Stimulated activated CD8-positive, alpha-beta memory T cell treated with anti-CD3 and anti-CD28 coated beads, Interleukin-15, amount 100 ng/mL, for 4 hours (primary cell): ENCODE data around the gene RBM18.

Experiments used
- DNase-seq, 2 donors: peaks; one replicate each; pipeline ENCODE4 v3.0.0-alpha.2; 2020; ENCODE audit warnings: low read depth in 2 of 2

Gene RBM18

DNA sequence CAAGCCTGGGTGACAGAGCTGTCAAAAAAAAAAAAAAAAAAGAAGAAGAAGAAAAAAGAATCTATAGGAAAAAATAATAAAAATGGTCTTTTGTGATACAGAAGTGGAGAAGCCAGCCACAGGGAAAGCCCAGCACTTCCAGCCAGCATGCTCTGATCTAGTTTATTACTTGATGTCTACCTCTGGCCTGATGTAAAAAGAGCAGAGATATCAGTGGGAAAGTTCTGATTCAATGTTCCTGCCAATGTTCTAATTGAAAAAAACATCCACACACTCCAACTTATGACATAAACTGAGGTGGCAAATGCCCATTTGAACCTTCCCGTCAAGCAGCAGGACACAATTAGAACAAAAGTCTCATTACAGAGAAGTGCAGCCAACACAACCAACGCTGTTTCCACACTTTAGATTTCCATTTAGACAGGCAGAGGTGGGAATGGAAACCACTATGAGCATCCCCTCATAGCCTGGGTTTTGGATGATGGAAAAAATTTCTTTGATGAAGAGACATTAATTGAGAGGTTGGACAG lies 5.7 kb downstream of the RBM18 start:
- DNase-seq: no peak

GRCh38 chr9:122256206-122256605 lies 8.4 kb downstream of the RBM18 start:
- no peak for DNase-seq

DNA sequence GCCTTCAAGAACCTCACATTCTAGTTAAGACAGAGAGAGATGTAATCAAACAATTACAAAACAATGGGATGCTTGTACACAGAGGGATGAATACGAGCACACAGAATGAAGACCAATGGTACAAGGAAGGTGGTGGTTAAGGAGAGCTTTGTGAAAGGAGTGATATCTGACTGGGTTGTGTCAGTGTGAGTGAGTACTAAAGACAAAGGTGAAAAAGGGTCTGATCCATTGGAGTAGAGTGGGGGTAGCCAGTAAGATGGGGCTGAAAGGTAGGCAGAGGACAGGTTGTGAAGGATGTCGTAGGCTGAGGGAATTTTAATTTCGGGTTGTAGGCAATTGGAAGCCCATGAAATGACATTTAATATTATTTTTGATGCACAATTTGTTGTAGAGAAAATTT lies 9.9 kb downstream of the RBM18 start:
- no peak for DNase-seq

DNA sequence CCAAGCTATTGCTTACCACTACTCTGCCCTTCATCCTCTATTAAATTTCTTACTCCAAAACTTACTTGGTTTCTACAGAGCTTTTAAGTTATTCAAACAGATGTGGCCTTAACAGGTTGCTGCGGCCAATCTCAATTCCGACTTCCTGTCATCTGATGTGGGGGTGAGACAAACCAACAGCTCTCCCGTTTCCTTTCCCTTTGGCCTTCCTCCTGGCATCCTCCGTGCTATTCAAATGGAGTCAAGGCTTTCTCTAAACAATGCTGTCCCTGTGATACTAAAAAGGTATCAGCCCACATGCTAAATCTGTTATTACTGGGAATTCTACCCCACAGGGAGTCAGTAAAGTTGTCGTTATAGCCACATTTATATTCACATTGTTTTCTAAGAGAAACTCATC lies 11.8 kb downstream of the RBM18 start:
- no peak for DNase-seq

- no peak for DNase-seq
These were observed 13.3 kb downstream of the RBM18 start for GRCh38 chr9:122251351-122251750.

- no peak for DNase-seq
These were observed 16.2 kb downstream of the RBM18 start for GRCh38 chr9:122248448-122248865.

DNA sequence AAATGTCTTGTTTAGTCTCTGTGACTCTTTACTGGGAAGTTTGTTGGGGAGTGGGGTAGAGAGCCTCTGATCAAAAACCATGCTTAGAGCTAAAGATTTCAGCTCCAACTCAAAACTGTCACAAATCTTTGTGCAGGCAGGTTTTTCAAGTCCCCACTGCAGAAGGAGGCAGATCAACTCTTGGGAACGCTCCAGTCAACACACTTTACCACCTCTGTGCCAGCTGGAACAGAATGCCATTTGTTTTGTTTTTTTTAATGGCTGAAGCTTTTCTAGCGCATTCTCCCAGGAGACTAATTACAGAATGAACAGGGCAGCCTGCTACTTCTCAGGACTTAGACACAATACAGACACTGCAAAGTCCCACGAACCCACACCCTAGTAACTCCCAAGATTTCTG lies 18.0 kb downstream of the RBM18 start:
- DNase-seq: no peak

GRCh38 chr9:122244349-122244748 lies 20.3 kb downstream of the RBM18 start:
- DNase-seq: no peak

DNA sequence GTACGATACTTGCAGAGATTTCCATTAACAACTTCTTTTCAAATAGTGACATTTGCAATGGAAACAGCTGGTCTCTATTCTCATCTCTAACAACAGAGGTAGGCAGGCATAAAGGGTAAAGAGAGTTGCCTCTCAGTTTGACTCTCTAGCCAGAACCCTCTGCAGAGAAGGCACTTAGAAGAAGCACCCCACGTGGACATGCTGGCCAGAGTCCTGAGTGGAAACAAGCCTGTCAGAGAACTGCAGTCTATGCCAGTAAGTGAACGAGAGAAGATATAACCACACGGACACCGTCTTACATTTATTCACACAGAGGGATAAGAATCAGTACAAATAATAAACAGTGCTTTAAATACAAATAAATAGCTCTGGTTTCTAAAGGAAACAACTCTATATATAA lies 24.9 kb downstream of the RBM18 start:
- DNase-seq: no peak

DNA sequence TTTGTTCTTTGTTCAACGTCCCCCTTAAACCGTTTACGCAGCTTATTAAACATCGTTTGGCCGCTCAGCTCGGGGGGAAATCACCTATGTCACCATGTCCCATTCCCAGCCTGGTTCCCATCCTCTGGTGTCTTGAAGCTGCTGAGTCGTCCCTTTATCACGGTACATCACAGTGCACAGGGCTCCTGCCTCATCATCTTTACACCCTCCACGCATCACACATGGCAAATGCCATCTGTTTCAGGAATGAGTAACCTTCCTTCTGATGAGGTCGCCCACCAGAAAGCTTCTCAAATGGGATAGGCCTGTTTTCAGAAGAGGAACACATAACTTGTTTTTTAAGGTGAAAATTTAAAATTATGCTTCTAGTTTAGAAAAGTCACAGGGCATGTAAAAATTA lies 28.0 kb downstream of the RBM18 start:
- DNase-seq: no peak

GRCh38 chr9:122234022-122234748 lies 30.5 kb downstream of the RBM18 start:
- DNase-seq: no peak

DNA sequence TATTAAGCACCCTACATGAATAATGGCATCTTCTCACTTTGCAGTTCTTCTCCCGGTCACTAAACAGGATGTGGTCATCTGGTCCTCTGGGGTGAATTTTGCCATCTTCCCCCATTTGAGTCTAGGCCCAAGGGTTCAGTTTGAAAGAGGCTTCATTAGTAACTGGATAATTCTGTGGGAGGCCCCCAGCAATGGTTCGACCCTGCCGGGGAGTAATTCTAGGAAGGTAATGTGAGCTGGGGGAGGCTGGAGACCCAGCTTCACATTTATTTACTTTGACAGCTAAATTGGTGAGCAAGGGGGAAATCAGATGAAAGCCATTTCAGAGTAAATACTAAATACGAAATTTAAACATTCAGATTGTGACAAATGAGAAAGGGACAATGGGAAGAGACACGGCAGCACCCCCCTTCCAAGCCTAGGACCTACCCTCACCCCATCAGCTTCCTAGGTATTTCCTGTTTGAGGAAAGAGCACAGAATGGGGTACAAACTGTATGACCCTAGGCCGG lies 31.8 kb downstream of the RBM18 start:
- no peak for DNase-seq

GRCh38 chr9:122229485-122229837 lies 35.2 kb downstream of the RBM18 start:
- no peak for DNase-seq

DNA sequence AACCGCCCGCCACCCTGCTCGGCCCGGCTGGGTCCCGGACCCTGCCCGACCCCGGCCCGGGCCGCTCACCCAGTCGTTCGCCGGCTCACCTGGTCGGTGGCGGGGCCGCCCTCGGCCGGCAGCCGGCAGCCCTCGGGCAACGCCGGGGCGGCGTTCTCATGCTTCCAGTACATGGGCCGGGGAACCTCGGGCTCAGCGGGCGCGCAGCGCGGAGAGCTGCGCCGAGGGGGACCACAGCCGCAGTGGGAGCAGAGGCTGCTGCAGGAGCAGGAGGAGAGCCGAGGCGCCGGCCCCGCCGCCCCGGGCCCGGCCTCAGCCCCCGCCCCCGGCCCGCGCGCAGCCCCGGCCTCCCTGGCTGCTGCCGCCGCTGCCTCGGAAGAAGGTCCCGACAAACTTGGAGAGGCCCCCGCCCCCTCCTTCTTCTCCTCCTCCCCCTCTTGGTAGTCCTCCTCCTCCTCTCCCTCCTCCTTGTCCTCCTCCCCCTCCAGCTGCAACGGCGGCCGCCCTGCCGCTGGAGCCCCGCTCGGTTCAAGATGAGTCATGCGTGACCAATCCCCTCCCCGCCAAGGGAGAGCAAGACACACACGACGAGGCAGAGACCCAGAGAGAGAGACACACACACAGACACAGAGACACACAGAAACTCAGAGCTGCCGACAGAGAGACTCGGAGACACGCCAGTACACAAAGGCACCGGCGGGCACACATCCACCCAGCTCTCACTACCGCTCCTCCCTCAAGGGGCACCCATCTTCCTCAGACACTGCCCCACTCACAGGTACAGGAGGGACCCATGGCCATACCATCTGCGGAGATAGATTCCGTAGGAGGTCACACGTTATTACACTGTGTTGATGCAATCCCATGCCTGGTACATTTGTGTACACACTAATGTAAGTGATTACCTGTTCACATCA lies 35.8 kb downstream of the RBM18 start, which contains the start of gene LHX6:
Gene LHX6 (minus strand): TSS at position 390 of the 917 bp plus-strand sequence. CDS start 217 bp downstream, at position 173.
- no peak for DNase-seq

DNA sequence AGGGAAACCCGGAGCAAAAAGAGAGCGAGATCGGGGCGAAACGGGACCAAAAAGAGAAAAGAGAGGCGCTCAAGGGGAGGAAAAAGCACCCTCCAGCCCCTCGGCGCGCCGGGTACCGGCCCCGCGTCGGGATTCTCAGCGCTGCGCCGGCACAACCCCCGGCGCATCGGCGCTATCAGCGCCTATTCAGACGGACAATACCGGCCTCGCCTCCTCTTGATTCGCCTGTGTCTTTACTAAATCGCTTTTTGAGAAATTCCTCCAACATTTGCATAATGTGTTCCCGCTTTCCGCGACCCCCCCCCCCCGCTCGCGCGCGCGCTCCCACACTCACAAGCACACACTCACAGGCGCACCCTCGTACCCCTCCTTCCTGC lies 36.5 kb downstream of the RBM18 start:
- no peak for DNase-seq

DNA sequence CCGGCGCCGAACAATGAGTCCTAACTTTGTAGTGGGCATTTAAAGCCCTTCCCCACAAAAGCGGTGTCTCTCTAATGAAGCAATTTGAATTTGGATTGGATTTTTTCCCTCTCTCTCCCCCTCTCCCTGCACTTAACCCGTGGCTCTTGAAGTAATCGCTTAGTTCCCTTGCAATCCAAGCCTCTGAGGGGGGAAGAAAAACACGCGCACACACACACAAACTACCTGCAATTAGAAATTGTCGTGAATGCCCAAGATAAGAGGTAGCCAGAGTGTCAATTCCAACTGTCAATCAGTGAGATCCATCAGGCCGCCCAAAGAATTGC lies 37.1 kb downstream of the RBM18 start:
- no peak for DNase-seq

- no peak for DNase-seq
These were observed 37.7 kb downstream of the RBM18 start for GRCh38 chr9:122226758-122227574.

GRCh38 chr9:122226142-122226757 lies 38.4 kb downstream of the RBM18 start:
- DNase-seq: no peak

GRCh38 chr9:122225312-122226141 lies 39.1 kb downstream of the RBM18 start:
- no peak for DNase-seq

DNA sequence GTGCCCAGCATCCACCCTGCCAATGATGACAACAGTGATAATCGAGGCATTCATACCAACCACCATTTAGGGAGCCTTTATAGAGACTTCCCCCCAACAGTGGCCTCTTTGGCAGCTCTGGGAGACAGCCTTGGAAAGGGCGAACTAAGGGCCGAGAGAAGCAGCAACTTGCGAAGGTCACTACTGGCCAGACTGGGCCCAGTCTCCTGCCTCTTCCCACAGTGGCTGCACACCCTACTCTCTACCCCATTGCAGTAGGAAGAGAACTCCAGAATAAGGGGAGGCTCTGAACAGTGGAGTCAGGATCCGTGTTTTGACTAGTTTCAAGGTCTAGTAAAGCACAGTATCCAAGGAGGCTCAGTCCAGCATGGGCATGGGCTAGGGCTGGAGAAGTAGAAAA lies 41.2 kb downstream of the RBM18 start:
- no peak for DNase-seq

DNA sequence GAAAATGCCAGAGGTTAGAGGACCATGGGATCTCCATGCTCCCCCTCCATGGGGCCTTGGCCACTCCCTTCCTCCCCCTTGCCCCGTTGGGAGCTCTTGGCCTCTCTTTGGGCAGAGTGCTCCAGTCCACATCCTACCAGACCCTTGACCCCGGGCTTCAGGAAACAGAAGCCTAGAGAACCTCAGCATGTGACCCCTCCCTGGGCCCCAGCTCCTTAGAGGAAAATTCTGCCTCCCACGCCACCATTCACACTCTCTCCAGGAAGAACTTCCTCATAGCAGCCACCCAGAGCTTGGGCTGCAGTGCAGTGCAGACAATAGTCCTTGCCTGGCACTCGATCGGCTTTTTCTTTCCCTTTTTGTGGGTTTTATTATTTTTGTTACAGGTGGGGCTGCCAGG lies 41.8 kb downstream of the RBM18 start:
- no peak for DNase-seq
